Measurements from ENCODE around the gene PARK7. TPM values are rescaled to one million over a fixed set of nuclear protein-coding genes. Genes with fewer than 3 reads are reported as not detected.
"Not testable (repeated sequence)": the region's sequence is repeated elsewhere in the genome, so short reads cannot be mapped to it uniquely, and the experiment has no call there.

The PARK7 gene
- total RNA-seq, 6 experiments from 2014 or later: 144 to 218 (median 173) TPM

DNA sequence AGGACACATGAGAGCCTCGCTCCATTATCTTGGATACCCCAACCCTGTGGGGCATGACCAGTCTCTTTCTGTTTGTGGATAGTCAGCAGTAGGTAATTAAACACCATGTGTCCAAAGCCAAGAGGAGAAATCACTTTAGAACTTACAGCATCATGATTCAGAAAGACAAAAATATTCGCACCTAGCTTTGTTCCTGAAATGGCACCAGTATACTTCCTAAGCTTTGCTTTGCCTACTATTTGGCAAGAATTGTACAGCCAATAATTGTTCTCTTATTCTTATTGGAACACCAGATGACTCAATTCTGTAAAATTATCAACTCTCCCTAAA lies 45.0 kb upstream of the PARK7 start:
- Histone ChIP-seq H3K4me3 (no peak overlapping the region), H3K36me3 (no peaks in the 10 kb centered on the region), H3K27me3 (peaks cover 0 to 8% of the 10 kb centered on the region in 2 donors), H3K27ac (no peak overlapping the region), H3K9me3 (no peaks in the 10 kb centered on the region), H3K4me1 (no peaks in the 10 kb centered on the region)
- WGBS (ENCODE audit: insufficient coverage, low coverage, low lambda C conversion rate, missing lambda C conversion rate): 69% methylated on average over 2 of the region's 2 CpGs
- no peak for ATAC-seq
- DNase-seq: no peak
- intact Hi-C loops (cut with DNase I): no loop called here
- no peak for TF ChIP-seq POLR2A (IDR thresholded peaks at IDR 0.05)
- TF ChIP-seq, protein P1, sequence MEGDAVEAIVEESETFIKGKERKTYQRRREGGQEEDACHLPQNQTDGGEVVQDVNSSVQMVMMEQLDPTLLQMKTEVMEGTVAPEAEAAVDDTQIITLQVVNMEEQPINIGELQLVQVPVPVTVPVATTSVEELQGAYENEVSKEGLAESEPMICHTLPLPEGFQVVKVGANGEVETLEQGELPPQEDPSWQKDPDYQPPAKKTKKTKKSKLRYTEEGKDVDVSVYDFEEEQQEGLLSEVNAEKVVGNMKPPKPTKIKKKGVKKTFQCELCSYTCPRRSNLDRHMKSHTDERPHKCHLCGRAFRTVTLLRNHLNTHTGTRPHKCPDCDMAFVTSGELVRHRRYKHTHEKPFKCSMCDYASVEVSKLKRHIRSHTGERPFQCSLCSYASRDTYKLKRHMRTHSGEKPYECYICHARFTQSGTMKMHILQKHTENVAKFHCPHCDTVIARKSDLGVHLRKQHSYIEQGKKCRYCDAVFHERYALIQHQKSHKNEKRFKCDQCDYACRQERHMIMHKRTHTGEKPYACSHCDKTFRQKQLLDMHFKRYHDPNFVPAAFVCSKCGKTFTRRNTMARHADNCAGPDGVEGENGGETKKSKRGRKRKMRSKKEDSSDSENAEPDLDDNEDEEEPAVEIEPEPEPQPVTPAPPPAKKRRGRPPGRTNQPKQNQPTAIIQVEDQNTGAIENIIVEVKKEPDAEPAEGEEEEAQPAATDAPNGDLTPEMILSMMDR (IDR thresholded peaks at IDR 0.05): no peak

DNA sequence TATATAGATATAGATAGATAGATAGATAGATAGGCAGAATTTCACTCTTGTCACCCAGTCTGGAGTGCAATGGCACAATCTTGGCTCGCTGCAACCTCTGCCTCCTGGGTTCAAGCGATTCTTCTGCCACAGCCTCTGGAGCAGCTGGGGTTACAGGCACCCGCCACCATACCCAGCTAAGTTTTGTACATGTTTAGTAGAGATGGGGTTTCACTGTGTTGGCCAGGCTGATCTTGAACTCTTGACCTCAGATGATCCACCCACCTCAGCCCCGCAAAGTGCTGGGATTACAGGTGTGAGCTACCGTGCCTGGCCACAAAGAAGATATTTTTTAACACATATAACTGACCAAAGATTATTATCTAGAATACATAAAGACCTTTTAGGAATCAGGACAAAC lies 43.5 kb upstream of the PARK7 start:
- H3K36me3 ChIP-seq; DNase-seq; H3K27ac ChIP-seq; H3K4me3 ChIP-seq; H3K4me1 ChIP-seq; intact Hi-C loops (cut with DNase I); H3K9me3 ChIP-seq; H3K27me3 ChIP-seq; ATAC-seq: not testable (repeated sequence)
- 70% methylated on average over 4 of the region's 5 CpGs for WGBS (ENCODE audit: insufficient coverage, low coverage, low lambda C conversion rate, missing lambda C conversion rate)

DNA sequence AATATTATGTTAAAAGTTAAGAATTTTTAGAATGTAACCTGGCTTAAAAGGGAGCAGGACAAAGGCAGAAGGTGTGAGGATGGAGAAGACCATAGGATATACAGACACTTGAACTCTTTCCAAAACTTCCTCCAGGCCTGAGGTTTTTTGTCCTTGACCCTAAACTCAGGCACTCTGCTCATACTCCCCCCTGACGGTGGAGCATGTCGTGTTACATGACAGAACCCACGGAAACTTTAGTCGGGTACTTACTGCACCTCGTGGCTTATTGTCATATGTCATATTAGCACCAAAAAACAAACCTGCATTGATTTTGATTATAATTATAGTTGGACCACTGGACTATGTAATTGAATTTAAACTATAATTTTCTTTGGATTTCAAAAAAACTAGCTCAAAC lies 41.6 kb upstream of the PARK7 start:
- Histone ChIP-seq H3K27ac (no peak overlapping the region), H3K36me3 (no peaks in the 10 kb centered on the region), H3K9me3 (no peaks in the 10 kb centered on the region), H3K27me3 (no peaks in the 10 kb centered on the region), H3K4me1 (no peaks in the 10 kb centered on the region), H3K4me3 (no peak overlapping the region)
- DNase-seq (no peak), ATAC-seq (no peak)
- WGBS (ENCODE audit: insufficient coverage, low coverage, low lambda C conversion rate, missing lambda C conversion rate): 26% methylated on average over 3 of the region's 5 CpGs
- intact Hi-C loops (cut with DNase I): no loop called here
- no peak for TF ChIP-seq POLR2A (IDR thresholded peaks at IDR 0.05)
- TF ChIP-seq, protein P1 (IDR thresholded peaks at IDR 0.05): no peak

DNA sequence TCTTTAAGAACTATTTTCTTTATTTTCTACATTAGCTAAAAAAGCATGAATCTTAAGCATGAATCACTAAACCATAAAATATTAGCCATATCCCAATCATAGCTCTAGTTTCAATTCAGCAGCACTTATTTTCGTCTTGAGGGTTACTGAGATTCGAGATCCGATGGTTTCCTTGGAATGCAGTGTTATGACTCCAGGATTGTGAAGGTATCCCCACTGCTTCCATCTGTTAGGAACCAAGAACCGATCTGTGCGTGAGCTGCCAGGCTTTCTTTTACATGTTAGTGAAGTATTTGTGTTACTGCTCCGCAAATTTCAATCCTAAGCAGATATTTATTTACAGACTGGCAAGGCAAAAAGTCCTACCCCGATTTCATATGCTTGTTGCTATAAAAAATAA lies 39.7 kb upstream of the PARK7 start:
- Histone ChIP-seq H3K9me3 (no peaks in the 10 kb centered on the region), H3K27ac (no peak overlapping the region), H3K27me3 (no peaks in the 10 kb centered on the region), H3K4me3 (no peak overlapping the region), H3K36me3 (no peaks in the 10 kb centered on the region), H3K4me1 (no peaks in the 10 kb centered on the region)
- intact Hi-C loops (cut with DNase I): no loop called here
- no peak for TF ChIP-seq POLR2A (IDR thresholded peaks at IDR 0.05)
- TF ChIP-seq, protein P1 (IDR thresholded peaks at IDR 0.05): no peak
- DNase-seq (no peak), ATAC-seq (no peak)
- WGBS (ENCODE audit: insufficient coverage, low coverage, low lambda C conversion rate, missing lambda C conversion rate): 71% methylated on average over 7 of the region's 7 CpGs

DNA sequence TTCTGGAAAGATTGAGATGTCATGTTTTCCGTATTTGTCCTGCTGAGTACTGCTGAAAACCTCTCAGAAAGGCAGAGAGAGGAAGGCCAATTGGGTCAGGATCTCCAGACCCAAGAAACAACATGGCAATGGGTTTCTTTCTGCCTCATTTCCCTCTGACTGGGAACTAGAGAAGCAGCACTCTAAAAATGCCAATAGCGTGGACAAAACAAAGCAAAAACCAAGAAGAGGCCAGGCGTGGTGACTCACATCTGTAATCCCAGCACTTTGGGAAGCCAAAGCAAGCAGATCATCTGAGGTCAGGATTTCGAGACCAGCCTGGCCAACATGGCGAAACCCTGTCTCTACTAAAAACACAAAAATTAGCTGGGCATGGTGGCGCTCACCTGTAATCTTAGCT lies 39.2 kb upstream of the PARK7 start:
- ATAC-seq: no peak

DNA sequence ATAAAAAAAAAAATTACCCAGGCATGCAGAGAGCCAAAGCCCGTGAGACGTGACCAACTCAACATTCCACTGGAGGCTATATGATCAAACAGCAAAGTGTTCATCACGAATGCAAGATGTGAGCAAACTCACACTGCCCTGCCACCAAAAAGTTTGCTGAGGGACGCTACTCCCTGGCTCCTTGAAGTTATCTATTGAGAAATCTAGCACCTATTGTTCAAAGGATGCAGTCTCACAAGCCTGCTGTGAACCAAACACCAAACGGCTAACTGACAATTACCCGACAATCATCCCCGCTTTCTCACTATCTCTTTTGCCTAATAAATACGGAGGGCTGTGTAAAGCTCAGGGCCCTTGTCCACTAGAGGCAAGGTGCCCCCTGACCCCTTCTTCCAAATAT lies 34.5 kb upstream of the PARK7 start:
- ATAC-seq; H3K27me3 ChIP-seq; intact Hi-C loops (cut with DNase I); H3K9me3 ChIP-seq; H3K27ac ChIP-seq; H3K4me1 ChIP-seq; DNase-seq; H3K4me3 ChIP-seq; H3K36me3 ChIP-seq: not testable (repeated sequence)
- 37% methylated on average over 8 of the region's 8 CpGs for WGBS (ENCODE audit: insufficient coverage, low coverage, low lambda C conversion rate, missing lambda C conversion rate)

More for the DNA sequence above, 39.2 kb upstream of the PARK7 start:
- Histone ChIP-seq H3K36me3 (no peaks in the 10 kb centered on the region), H3K4me3 (no peak overlapping the region), H3K4me1 (no peaks in the 10 kb centered on the region), H3K27me3 (no peaks in the 10 kb centered on the region), H3K27ac (no peak overlapping the region), H3K9me3 (no peaks in the 10 kb centered on the region)
- TF ChIP-seq, protein P1 (IDR thresholded peaks at IDR 0.05): no peak
- TF ChIP-seq POLR2A (IDR thresholded peaks at IDR 0.05): no peak
- 82% methylated on average over 5 of the region's 6 CpGs for WGBS (ENCODE audit: insufficient coverage, low coverage, low lambda C conversion rate, missing lambda C conversion rate)
- intact Hi-C loops (cut with DNase I): no loop called here
- no peak for DNase-seq

All from right lobe of liver (tissue), 6 donors.